Naive thymus-derived CD4-positive, alpha-beta T cell (primary cell): Measurements from ENCODE around the gene SEPTIN12. TPM values are rescaled to one million over a fixed set of nuclear protein-coding genes. Genes with fewer than 3 reads are reported as not detected.

Source experiments
- ATAC-seq: fragments of 150-1000 bp; cut with Tn5 transposase; 2 replicates; pipeline ENCODE4 v1.10.0; 2021; ENCODE audit warnings: mild to moderate bottlenecking, moderate library complexity
- CTCF ChIA-PET: fragments of 350-600 bp; sonication (Branson Sonifier 250); formaldehyde crosslinking; loops from one replicate; lab custom pipeline; 2021; ENCODE audit warnings: antibody characterized with exemption; lab: Charles Lee
- POLR2A ChIA-PET: fragments of 350-600 bp; sonication (Branson Sonifier 250); formaldehyde crosslinking; loops from one replicate; lab custom pipeline; 2021; ENCODE audit warnings: antibody characterized with exemption, inconsistent platforms; lab: Charles Lee
- DNase-seq, 9 donors: peaks; one replicate each; pipeline versions ENCODE4 v3.0.0 to v3.0.0-alpha.2; 2020 to 2022; ENCODE audit warnings: mixed read lengths in 1 of 9
- H3K27ac ChIP-seq: one replicate; pipeline ENCODE4 v1.7.0; 2013; ENCODE audit warnings: mild to moderate bottlenecking, low read depth, low read length, moderate library complexity
- H3K27me3 ChIP-seq, 2 donors: one replicate each; pipeline ENCODE4 v1.7.0; 2013; ENCODE audit warnings: low read length in 2 of 2, mild to moderate bottlenecking in 2 of 2, moderate library complexity in 2 of 2; ENCODE audit not compliant: control insufficient read depth in 2 of 2, insufficient read depth in 2 of 2
- H3K36me3 ChIP-seq, 3 experiments: 1 replicate in 2 of 3; 2 replicates in 1 of 3; pipeline ENCODE4 v1.7.0; 2013; ENCODE audit warnings: low read length in 3 of 3, mild to moderate bottlenecking in 3 of 3, moderate library complexity in 1 of 3; ENCODE audit not compliant: insufficient read depth in 3 of 3, control insufficient read depth in 2 of 3
- H3K4me1 ChIP-seq, 2 donors: one replicate each; pipeline ENCODE4 v1.7.0; 2013; ENCODE audit warnings: low read length in 2 of 2, mild to moderate bottlenecking in 2 of 2, moderate library complexity in 1 of 2; ENCODE audit not compliant: control insufficient read depth in 2 of 2, insufficient read depth in 2 of 2
- H3K4me3 ChIP-seq: 2 replicates; pipeline ENCODE4 v1.7.0; 2013; ENCODE audit warnings: mild to moderate bottlenecking, low read length
- H3K9me3 ChIP-seq, 3 experiments: 1 replicate in 2 of 3; 2 replicates in 1 of 3; pipeline ENCODE4 v1.7.0; 2013; ENCODE audit warnings: low read length in 3 of 3; ENCODE audit not compliant: control insufficient read depth in 2 of 3
- H3K27ac Mint-ChIP-seq, 9 donors: one replicate each; pipeline ENCODE4 v1.8.0; 2020 to 2022; ENCODE audit warnings: mixed read lengths in 9 of 9, mild to moderate bottlenecking in 8 of 9, moderate library complexity in 5 of 9, inconsistent platforms in 2 of 9
- H3K27me3 Mint-ChIP-seq, 5 donors: one replicate each; pipeline ENCODE4 v1.8.0; 2021 to 2022; ENCODE audit warnings: mixed read lengths in 5 of 5, mild to moderate bottlenecking in 1 of 5
- H3K36me3 Mint-ChIP-seq, 5 donors: one replicate each; pipeline ENCODE4 v1.8.0; 2020 to 2022; ENCODE audit warnings: mixed read lengths in 5 of 5, mild to moderate bottlenecking in 3 of 5, inconsistent platforms in 1 of 5
- H3K4me1 Mint-ChIP-seq, 7 donors: one replicate each; pipeline ENCODE4 v1.8.0; 2020 to 2022; ENCODE audit warnings: mixed read lengths in 7 of 7, mild to moderate bottlenecking in 3 of 7, inconsistent platforms in 1 of 7
- H3K4me3 Mint-ChIP-seq, 10 donors: one replicate each; pipeline ENCODE4 v1.8.0; 2020 to 2022; ENCODE audit warnings: mild to moderate bottlenecking in 10 of 10, mixed read lengths in 10 of 10, moderate library complexity in 6 of 10, inconsistent platforms in 2 of 10
- H3K9me3 Mint-ChIP-seq, 11 donors: one replicate each; pipeline ENCODE4 v1.8.0; 2020 to 2022; ENCODE audit warnings: mixed read lengths in 11 of 11, mild to moderate bottlenecking in 4 of 11, inconsistent platforms in 1 of 11, moderate library complexity in 1 of 11
- intact Hi-C, 2 donors: fragments of 100-400 bp; cut with micrococcal nuclease; formaldehyde crosslinking; loops; one replicate each; pipeline ENCODE4 v1.15.1; 2023
- polyA plus RNA-seq, 2 donors: library from polyadenylated mRNA; unstranded; fragments of 300-500 nt; fragmentation: Illumina TruSeq; gene quantifications; one replicate each; pipeline ENCODE4 v1.2.3, GENCODE V29; 2021
- total RNA-seq, 6 experiments: library from RNA in 5 of 6; stranded (reverse) in 5 of 6; gene quantifications; 1 replicate in 5 of 6; 2 replicates in 1 of 6; pipeline ENCODE4 v1.2.3 and lab custom pipeline; 2021 to 2026

The SEPTIN12 gene
- total and polyA plus RNA-seq, 7 experiments from 2014 or later = not detected

GRCh38 chr16:4828567-4829321 is 40.6 kb upstream of the SEPTIN12 start:
- H3K36me3 Mint-ChIP-seq = peaks cover 20 to 48% (median 28%) of the 10 kb centered on the region in 5 donors
- no peak overlapping the region for H3K4me3 Mint-ChIP-seq
- CTCF ChIA-PET = no interaction called here
- H3K4me1 Mint-ChIP-seq = peaks cover 2 to 25% (median 7%) of the 10 kb centered on the region in 7 donors
- ATAC-seq (no peak), DNase-seq (no peak)
- Histone ChIP-seq H3K4me1 (no peaks in the 10 kb centered on the region), H3K36me3 (peaks cover 18 to 91% (median 27%) of the 10 kb centered on the region in 3 experiments), H3K27ac (no peak overlapping the region), H3K27me3 (no peaks in the 10 kb centered on the region), H3K9me3 (no peaks in the 10 kb centered on the region), H3K4me3 (no peak overlapping the region)
- POLR2A ChIA-PET = no interaction called here
- H3K27ac Mint-ChIP-seq = no peak overlapping the region
- H3K27me3 Mint-ChIP-seq = no peaks in the 10 kb centered on the region
- no peaks in the 10 kb centered on the region for H3K9me3 Mint-ChIP-seq
- intact Hi-C loops = no loop called here

- Histone ChIP-seq H3K4me1 (no peaks in the 10 kb centered on the region), H3K4me3 (no peak overlapping the region), H3K36me3 (peaks cover 16 to 91% (median 34%) of the 10 kb centered on the region in 3 experiments), H3K27me3 (no peaks in the 10 kb centered on the region), H3K9me3 (no peaks in the 10 kb centered on the region), H3K27ac (no peak overlapping the region)
- Mint-ChIP-seq H3K27me3 (no peaks in the 10 kb centered on the region), H3K4me1 (peaks cover 0 to 19% (median 6%) of the 10 kb centered on the region in 7 donors), H3K27ac (no peak overlapping the region), H3K9me3 (no peaks in the 10 kb centered on the region), H3K36me3 (peaks cover 18 to 37% (median 25%) of the 10 kb centered on the region in 5 donors), H3K4me3 (no peak overlapping the region)
- intact Hi-C loops = no loop called here
- ChIA-PET CTCF (no interaction called here), POLR2A (interaction anchor here (0.6 kb wide), 1 partner anchor 17 kb away, joined by 3 read pairs; no protein-coding TSS in a partner anchor)
- no peak for DNase-seq
- ATAC-seq = no peak
Observed at GRCh38 chr16:4826980-4827379, 38.8 kb upstream of the SEPTIN12 start.

DNA sequence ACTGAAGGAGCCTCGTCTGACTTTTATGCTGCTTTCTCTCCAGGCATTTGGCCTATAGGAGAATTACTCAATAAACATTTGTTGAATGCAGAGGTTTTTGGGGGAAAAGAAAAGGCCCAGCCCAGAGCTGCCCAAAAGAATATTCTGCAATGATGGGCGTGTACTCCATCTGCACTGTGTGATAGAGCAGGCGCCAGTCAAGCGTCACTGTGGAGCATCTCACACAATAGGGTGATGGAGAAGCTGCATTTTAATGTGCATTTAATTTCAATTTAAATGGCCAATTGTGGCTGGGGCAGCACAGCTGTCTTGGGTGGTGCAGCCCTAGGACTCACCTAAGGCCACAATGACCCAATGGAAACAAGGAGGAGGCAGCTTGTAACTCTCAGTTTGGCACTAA is 38.4 kb upstream of the SEPTIN12 start:
- Histone ChIP-seq H3K4me1 (no peaks in the 10 kb centered on the region), H3K9me3 (no peaks in the 10 kb centered on the region), H3K4me3 (no peak overlapping the region), H3K36me3 (peaks cover 14 to 91% (median 30%) of the 10 kb centered on the region in 3 experiments), H3K27ac (no peak overlapping the region), H3K27me3 (no peaks in the 10 kb centered on the region)
- Mint-ChIP-seq H3K36me3 (peaks cover 16 to 36% (median 24%) of the 10 kb centered on the region in 5 donors), H3K9me3 (no peaks in the 10 kb centered on the region), H3K27me3 (no peaks in the 10 kb centered on the region), H3K27ac (no peak overlapping the region), H3K4me1 (peaks cover 0 to 19% (median 6%) of the 10 kb centered on the region in 7 donors), H3K4me3 (no peak overlapping the region)
- ATAC-seq = no peak
- POLR2A ChIA-PET = interaction anchor here (0.6 kb wide), 1 partner anchor 18 kb away, joined by 3 read pairs; no protein-coding TSS in a partner anchor
- intact Hi-C loops = no loop called here
- DNase-seq = no peak
- CTCF ChIA-PET = no interaction called here

- ATAC-seq = no peak
- H3K9me3 Mint-ChIP-seq = no peaks in the 10 kb centered on the region
- H3K4me1 Mint-ChIP-seq = peaks cover 0 to 8% (median 0%) of the 10 kb centered on the region in 7 donors
- ChIA-PET CTCF (no interaction called here), POLR2A (interaction anchor here (0.6 kb wide), 1 partner anchor 24 kb away, joined by 4 read pairs; no protein-coding TSS in a partner anchor)
- intact Hi-C loops = no loop called here
- Histone ChIP-seq H3K36me3 (peaks cover 5 to 91% (median 26%) of the 10 kb centered on the region in 3 experiments), H3K27ac (no peak overlapping the region), H3K4me3 (no peak overlapping the region), H3K9me3 (no peaks in the 10 kb centered on the region), H3K27me3 (no peaks in the 10 kb centered on the region), H3K4me1 (no peaks in the 10 kb centered on the region)
- no peak overlapping the region for H3K27ac Mint-ChIP-seq
- no peak for DNase-seq
- no peak overlapping the region for H3K4me3 Mint-ChIP-seq
- H3K36me3 Mint-ChIP-seq = peaks cover 7 to 35% (median 14%) of the 10 kb centered on the region in 5 donors
- no peaks in the 10 kb centered on the region for H3K27me3 Mint-ChIP-seq
Observed at GRCh38 chr16:4825196-4825595, 37.1 kb upstream of the SEPTIN12 start.

DNA sequence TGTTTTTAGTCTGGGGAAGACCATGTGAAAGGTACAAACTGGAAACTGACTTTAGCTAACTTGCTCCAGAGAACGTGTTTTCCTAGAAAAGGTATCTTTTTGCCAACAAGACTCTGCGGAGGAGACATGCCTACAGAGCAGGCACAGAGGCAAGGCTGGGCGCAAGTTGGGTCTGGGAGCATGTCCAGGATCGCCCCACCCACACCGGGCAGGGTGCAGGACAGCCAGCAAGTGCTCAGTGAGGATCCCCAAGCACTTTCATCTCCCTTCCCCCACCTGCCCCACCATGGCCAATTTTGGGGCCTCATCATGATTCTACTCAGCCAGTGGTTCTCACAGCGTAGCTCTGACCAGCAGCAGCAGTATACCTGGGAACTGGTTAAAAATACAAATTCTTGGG is 32.5 kb upstream of the SEPTIN12 start:
- POLR2A ChIA-PET = no interaction called here
- intact Hi-C loops = no loop called here

GRCh38 chr16:4814542-4815173 is 26.5 kb upstream of the SEPTIN12 start:
- peaks cover 0 to 49% (median 16%) of the 10 kb centered on the region in 5 donors for H3K36me3 Mint-ChIP-seq
- ChIA-PET POLR2A (interaction anchor here (0.6 kb wide), 1 partner anchor 46 kb away, joined by 3 read pairs; no protein-coding TSS in a partner anchor), CTCF (no interaction called here)
- H3K4me3 Mint-ChIP-seq = no peak overlapping the region
- H3K4me1 Mint-ChIP-seq = peaks cover 0 to 3% (median 0%) of the 10 kb centered on the region in 7 donors
- H3K27me3 Mint-ChIP-seq = no peaks in the 10 kb centered on the region
- Histone ChIP-seq H3K27me3 (no peaks in the 10 kb centered on the region), H3K4me3 (no peak overlapping the region), H3K9me3 (no peaks in the 10 kb centered on the region), H3K4me1 (no peaks in the 10 kb centered on the region), H3K36me3 (peaks cover 0 to 79% (median 18%) of the 10 kb centered on the region in 3 experiments), H3K27ac (no peak overlapping the region)
- ATAC-seq = no peak
- intact Hi-C loops = no loop called here
- DNase-seq = no peak
- no peaks in the 10 kb centered on the region for H3K9me3 Mint-ChIP-seq
- H3K27ac Mint-ChIP-seq = peak overlapping the region in 1 of 9 donors; percentile 52

More for the DNA sequence above, 32.5 kb upstream of the SEPTIN12 start:
- no peak for DNase-seq
- CTCF ChIA-PET = interaction anchor here (0.6 kb wide), 1 partner anchor 12 kb away, joined by 3 read pairs; no protein-coding TSS in a partner anchor
- Mint-ChIP-seq H3K27ac (peak overlapping the region in 1 of 9 donors; percentile 19), H3K4me3 (no peak overlapping the region), H3K27me3 (no peaks in the 10 kb centered on the region), H3K36me3 (peaks cover 7 to 37% (median 20%) of the 10 kb centered on the region in 5 donors), H3K9me3 (no peaks in the 10 kb centered on the region), H3K4me1 (peaks cover 0 to 8% (median 0%) of the 10 kb centered on the region in 7 donors)
- ATAC-seq = no peak
- H3K36me3 ChIP-seq = peaks cover 11 to 84% (median 16%) of the 10 kb centered on the region in 3 experiments
- H3K4me1 ChIP-seq = no peaks in the 10 kb centered on the region
- H3K27ac ChIP-seq = no peak overlapping the region
- H3K4me3 ChIP-seq = no peak overlapping the region
- no peaks in the 10 kb centered on the region for H3K27me3 ChIP-seq
- H3K9me3 ChIP-seq = no peaks in the 10 kb centered on the region
